Thyroid gland (tissue), 4 donors: Measurements from ENCODE around the gene AK8. TPM values are rescaled to one million over a fixed set of nuclear protein-coding genes. Genes with fewer than 3 reads are reported as not detected.

Experiments
- DNase-seq, 2 donors: peaks; one replicate each; pipeline ENCODE4 v3.0.0-alpha.2; 2019
- H3K27ac ChIP-seq, 3 donors: fragments of 200-600 bp; sonication (generic); 1 replicate in 2 of 3; 2 replicates in 1 of 3; pipeline ENCODE4 v1.5.1; 2016 to 2019; ENCODE audit warnings: mild to moderate bottlenecking in 1 of 3, moderate library complexity in 1 of 3
- H3K27me3 ChIP-seq: fragments of 200-600 bp; sonication (generic); one replicate; pipeline ENCODE4 v1.5.1; 2019
- H3K36me3 ChIP-seq, 2 donors: fragments of 200-600 bp; sonication (generic); one replicate each; pipeline ENCODE4 v1.5.1; 2016 to 2019
- H3K4me1 ChIP-seq, 2 donors: fragments of 200-600 bp; sonication (generic); one replicate each; pipeline ENCODE4 v1.5.1; 2017 to 2019
- H3K4me3 ChIP-seq, 3 donors: fragments of 200-600 bp; sonication (generic); replicated peaks in 1 of 3; 1 replicate in 2 of 3; 2 replicates in 1 of 3; pipeline ENCODE4 v1.5.1; 2016; ENCODE audit warnings: mild to moderate bottlenecking in 1 of 3
- H3K9me3 ChIP-seq: fragments of 200-600 bp; sonication (generic); one replicate; pipeline ENCODE4 v1.5.1; 2017
- CTCF ChIP-seq, 6 experiments: fragments of 200-600 bp in 3 of 6; fragments of 450-650 bp in 3 of 6; sonication (generic) in 3 of 6; IDR thresholded peaks; one replicate each; pipeline ENCODE4 v1.5.1; 2016 to 2019; ENCODE audit warnings: antibody characterized with exemption in 6 of 6, mild to moderate bottlenecking in 2 of 6, inconsistent platforms in 1 of 6, moderate library complexity in 1 of 6
- POLR2A ChIP-seq, 2 donors: fragments of 450-650 bp; IDR thresholded peaks; one replicate each; pipeline ENCODE4 v1.6.1; 2017; ENCODE audit warnings: antibody characterized with exemption in 2 of 2, mild to moderate bottlenecking in 2 of 2, moderate library complexity in 1 of 2
- WGBS, 2 donors: methylation state at CpG; one replicate each; pipeline ENCODE4 v1.1.5; 2017; 5-methylcytosine and 5-hydroxymethylcytosine counted together
- intact Hi-C: fragments of 100-400 bp; cut with DNase I; formaldehyde crosslinking; loops from one replicate; pipeline ENCODE4 v1.15.1; 2023
- total RNA-seq, 4 donors: library from RNA; depleted of rRNA; stranded (reverse); fragments of >200 nt; gene quantifications; one replicate each; pipeline ENCODE4 v1.2.3, GENCODE V29; 2016

AK8 gene
- total RNA-seq, 4 donors from 2014 or later = 5.4 to 9.9 (median 8.0) TPM

DNA sequence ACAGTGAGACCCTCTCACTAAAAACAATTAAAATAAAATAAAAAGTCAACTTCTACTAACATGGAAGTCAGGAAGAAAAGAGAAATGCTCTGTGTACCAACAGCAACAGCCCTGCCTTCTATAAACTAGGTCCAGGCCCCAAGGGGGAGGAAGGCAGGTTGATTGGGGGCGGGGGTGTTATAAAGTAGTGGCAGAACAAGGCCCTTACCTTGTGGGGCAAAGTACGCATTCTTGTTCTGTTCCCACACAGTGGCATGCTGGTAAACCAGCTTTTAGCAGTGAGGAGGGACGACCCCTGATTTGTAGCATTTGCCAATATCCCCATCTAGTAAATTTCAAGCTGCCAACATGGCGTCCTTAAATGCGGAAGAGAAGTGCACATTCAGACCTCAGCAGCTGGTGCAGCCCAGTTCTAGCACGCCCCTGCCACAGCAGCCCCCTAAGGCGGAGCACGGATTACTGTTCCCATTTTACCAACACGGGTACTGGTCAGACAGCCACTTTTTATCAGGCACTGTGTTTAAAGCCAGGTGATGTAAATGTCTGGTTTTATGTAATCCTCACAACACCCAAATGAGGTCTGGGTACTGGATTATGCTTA is 138.3 kb downstream of the AK8 start:
- no peaks in the 10 kb centered on the region for H3K9me3 ChIP-seq
- H3K27me3 ChIP-seq = no peaks in the 10 kb centered on the region
- TF ChIP-seq POLR2A (IDR thresholded peaks at IDR 0.05) (no peak), CTCF (IDR thresholded peaks at IDR 0.05) (no peak)
- no peak overlapping the region for H3K4me3 ChIP-seq
- intact Hi-C loops = no loop called here
- no peak for DNase-seq
- no peaks in the 10 kb centered on the region for H3K4me1 ChIP-seq
- H3K36me3 ChIP-seq = no peaks in the 10 kb centered on the region
- 97 to 98% methylated on average over 9 of the region's 9 CpGs for WGBS, 2 donors
- no peak overlapping the region for H3K27ac ChIP-seq

DNA sequence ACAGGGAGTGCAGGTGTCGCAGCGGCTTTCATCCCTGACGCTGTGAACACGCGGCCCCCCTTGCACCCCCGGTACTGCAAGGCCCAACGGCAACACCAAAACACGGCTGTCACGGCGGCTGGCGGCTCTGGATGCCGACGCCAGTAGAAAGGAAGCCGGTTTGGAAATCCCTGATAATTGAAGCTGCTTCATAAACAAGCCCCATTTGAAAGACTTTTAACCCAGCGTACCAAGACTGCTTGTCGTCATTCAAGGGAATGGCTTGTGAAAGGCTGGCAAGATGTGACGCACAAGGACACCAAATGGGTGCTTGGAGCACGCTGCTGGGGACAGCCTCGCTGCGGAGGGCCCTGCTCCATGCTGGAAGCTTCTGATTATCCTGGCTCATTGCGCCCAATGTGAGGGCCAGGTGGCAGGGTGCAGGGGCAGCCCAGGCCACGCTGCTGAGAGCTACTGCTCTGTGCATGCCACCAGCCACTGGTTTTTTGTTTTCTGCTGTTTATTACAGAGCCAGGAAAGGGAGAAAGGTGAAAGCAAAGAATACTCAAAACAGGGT is 144.7 kb downstream of the AK8 start:
- no peak overlapping the region for H3K27ac ChIP-seq
- no peak for DNase-seq
- WGBS, 2 donors = 70 to 74% methylated on average over 20 to 22 of the region's 22 CpGs

DNA sequence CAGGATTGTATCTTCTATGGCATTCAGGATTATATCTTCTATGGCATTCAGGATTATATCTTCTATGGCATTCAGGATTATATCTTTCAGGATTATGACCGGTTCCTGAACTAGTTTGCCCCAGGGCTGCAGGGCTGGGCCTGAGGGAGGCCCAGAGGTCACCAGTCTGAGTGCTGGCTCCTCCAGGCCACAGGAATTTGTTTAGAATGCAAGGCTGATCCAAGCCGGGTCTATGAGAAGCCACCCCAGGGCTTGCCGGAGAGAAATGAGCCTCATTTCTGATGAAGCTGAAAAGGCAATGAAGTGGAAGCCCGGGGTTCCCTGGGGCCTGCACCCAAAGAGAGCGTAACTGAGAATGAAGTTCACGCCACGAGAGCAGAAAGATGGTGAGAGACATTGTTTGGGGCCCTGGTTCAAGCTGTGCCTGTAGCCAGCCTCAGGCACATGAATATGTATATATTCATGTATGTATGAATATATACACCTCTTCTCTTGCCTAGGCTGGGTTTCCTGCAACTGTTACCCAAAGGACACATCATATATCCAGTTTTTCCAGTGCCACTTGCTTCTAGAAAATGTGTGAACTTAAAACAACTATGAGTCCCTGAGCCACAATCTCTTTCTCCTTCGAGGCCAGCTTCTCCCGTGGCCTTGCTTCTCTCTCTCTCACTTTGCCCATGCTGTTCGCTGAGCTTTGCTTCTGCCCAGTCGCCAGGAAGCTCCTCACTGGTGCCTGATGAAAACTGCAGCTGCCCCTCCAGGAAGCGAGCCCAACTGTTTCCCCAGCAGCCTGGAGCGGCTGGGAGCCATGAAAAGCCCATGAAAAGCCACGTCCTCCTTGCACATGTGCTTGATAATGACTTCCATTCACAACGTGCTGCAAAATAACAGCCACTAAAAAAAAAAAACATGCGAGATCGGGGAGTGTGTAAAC is 145.5 kb downstream of the AK8 start:
- H3K9me3 ChIP-seq = no peaks in the 10 kb centered on the region
- TF ChIP-seq CTCF (IDR thresholded peaks at IDR 0.05) = no peak
- no peak for TF ChIP-seq POLR2A (IDR thresholded peaks at IDR 0.05)
- no peak for DNase-seq
- H3K4me1 ChIP-seq = no peaks in the 10 kb centered on the region
- WGBS, 2 donors = 68 to 70% methylated on average over 17 of the region's 17 CpGs
- no peak overlapping the region for H3K27ac ChIP-seq
- no peaks in the 10 kb centered on the region for H3K36me3 ChIP-seq
- no peaks in the 10 kb centered on the region for H3K27me3 ChIP-seq
- H3K4me3 ChIP-seq = no peak overlapping the region
- intact Hi-C loops = no loop called here

More for the DNA sequence above, 144.7 kb downstream of the AK8 start:
- H3K4me1 ChIP-seq = no peaks in the 10 kb centered on the region
- intact Hi-C loops = no loop called here
- no peaks in the 10 kb centered on the region for H3K9me3 ChIP-seq
- no peaks in the 10 kb centered on the region for H3K27me3 ChIP-seq
- no peaks in the 10 kb centered on the region for H3K36me3 ChIP-seq
- H3K4me3 ChIP-seq = no peak overlapping the region
- TF ChIP-seq CTCF (IDR thresholded peaks at IDR 0.05) = no peak
- TF ChIP-seq POLR2A (IDR thresholded peaks at IDR 0.05) = no peak

DNA sequence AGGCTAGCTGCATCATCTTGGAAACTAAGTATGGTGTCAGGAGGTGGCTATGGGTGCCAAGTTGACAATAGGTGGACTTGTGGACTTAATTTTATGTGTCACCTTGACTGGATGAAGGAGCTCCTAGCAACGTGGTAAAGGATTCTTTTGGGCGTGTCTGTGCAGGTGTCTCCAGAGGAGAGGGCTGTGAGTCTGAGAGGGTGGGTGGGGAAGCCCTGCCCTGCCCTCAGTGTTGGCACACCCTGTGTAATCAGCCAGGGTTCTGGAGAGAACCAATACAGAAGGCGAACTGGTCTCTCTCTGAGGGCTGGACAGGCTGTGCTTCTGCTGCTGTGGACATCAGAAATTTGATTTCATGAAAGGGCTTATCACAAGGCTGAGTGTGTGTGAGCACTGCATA is 146.9 kb downstream of the AK8 start:
- no peak for TF ChIP-seq CTCF (IDR thresholded peaks at IDR 0.05)
- TF ChIP-seq POLR2A (IDR thresholded peaks at IDR 0.05) = no peak
- Histone ChIP-seq H3K36me3 (no peaks in the 10 kb centered on the region), H3K27ac (no peak overlapping the region), H3K27me3 (no peaks in the 10 kb centered on the region), H3K4me1 (no peaks in the 10 kb centered on the region), H3K4me3 (no peak overlapping the region), H3K9me3 (no peaks in the 10 kb centered on the region)
- DNase-seq = no peak
- intact Hi-C loops = no loop called here
- WGBS, 2 donors = 76% methylated on average over 3 of the region's 3 CpGs
